GM23338 (cell line): ENCODE measurements around the gene ZBTB20. TPM values are rescaled to one million over a fixed set of nuclear protein-coding genes. Genes with fewer than 3 reads are reported as not detected.

Experiments used
- ATAC-seq: fragments of 200-7000 bp; cut with Tn5 transposase; 3 replicates; pipeline ENCODE4 v1.9.1; 2020
- DNase-seq: peaks from one replicate; pipeline ENCODE4 v3.0.0-alpha.2; 2015; ENCODE audit warnings: low spot score
- H2AFZ ChIP-seq: fragments of 200-600 bp; sonication (generic); 2 replicates; pipeline ENCODE4 v1.8.0; 2016; ENCODE audit warnings: antibody characterized with exemption, mild to moderate bottlenecking, moderate library complexity
- H3F3A ChIP-seq: fragments of 200-600 bp; sonication (generic); replicated peaks from 2 replicates; pipeline ENCODE4 v1.8.0; 2017; ENCODE audit warnings: antibody characterized with exemption, mixed run types, low read depth
- H3K27ac ChIP-seq: fragments of 200-600 bp; sonication (generic); 2 replicates; pipeline ENCODE4 v1.6.1; 2016; ENCODE audit warnings: low read depth
- H3K27me3 ChIP-seq: fragments of 200-600 bp; sonication (generic); 2 replicates; pipeline ENCODE4 v1.8.0; 2016; ENCODE audit warnings: mild to moderate bottlenecking, mixed run types, moderate library complexity; ENCODE audit not compliant: insufficient read depth
- H3K36me3 ChIP-seq: fragments of 200-600 bp; sonication (generic); 2 replicates; pipeline ENCODE4 v1.8.0; 2016; ENCODE audit warnings: mild to moderate bottlenecking; ENCODE audit not compliant: insufficient read depth
- H3K4me1 ChIP-seq: fragments of 200-600 bp; sonication (generic); 2 replicates; pipeline ENCODE4 v1.8.0; 2016; ENCODE audit warnings: mild to moderate bottlenecking, moderate library complexity; ENCODE audit not compliant: insufficient read depth
- H3K4me2 ChIP-seq: fragments of 200-600 bp; sonication (generic); 2 replicates; pipeline ENCODE4 v1.7.1; 2017; ENCODE audit warnings: mixed run types
- H3K4me3 ChIP-seq: fragments of 200-600 bp; sonication (generic); 2 replicates; pipeline ENCODE4 v1.6.1; 2016; ENCODE audit warnings: mixed run types
- H3K79me2 ChIP-seq: fragments of 200-600 bp; sonication (generic); replicated peaks from 2 replicates; pipeline ENCODE4 v1.8.0; 2017; ENCODE audit warnings: mild to moderate bottlenecking; ENCODE audit not compliant: insufficient read depth
- H3K9me2 ChIP-seq: fragments of 200-600 bp; sonication (generic); 2 replicates; pipeline ENCODE4 v1.8.0; 2017; ENCODE audit not compliant: insufficient read depth
- H4K20me1 ChIP-seq: fragments of 200-600 bp; sonication (generic); replicated peaks from 2 replicates; pipeline ENCODE4 v1.8.0; 2017; ENCODE audit warnings: mild to moderate bottlenecking; ENCODE audit not compliant: insufficient read depth
- H3K27ac Mint-ChIP-seq: 2 replicates; pipeline ENCODE4 v1.8.0; 2020; ENCODE audit warnings: inconsistent platforms, mild to moderate bottlenecking, moderate library complexity, mixed read lengths
- H3K27me3 Mint-ChIP-seq: 3 replicates; pipeline ENCODE4 v1.8.0; 2022; ENCODE audit warnings: low read depth, mild to moderate bottlenecking, moderate library complexity, mixed read lengths, inconsistent platforms; ENCODE audit not compliant: insufficient read depth, poor library complexity
- H3K36me3 Mint-ChIP-seq: 3 replicates; pipeline ENCODE4 v1.8.0; 2021; ENCODE audit warnings: low read depth, mild to moderate bottlenecking, inconsistent platforms, moderate library complexity, mixed read lengths
- H3K4me1 Mint-ChIP-seq: 3 replicates; pipeline ENCODE4 v1.8.0; 2020; ENCODE audit warnings: mild to moderate bottlenecking, inconsistent platforms, mixed read lengths
- H3K4me3 Mint-ChIP-seq: 3 replicates; pipeline ENCODE4 v1.8.0; 2021; ENCODE audit warnings: moderate library complexity, mild to moderate bottlenecking, inconsistent platforms, mixed read lengths
- H3K9me3 Mint-ChIP-seq: 3 replicates; pipeline ENCODE4 v1.8.0; 2020; ENCODE audit warnings: moderate library complexity, mild to moderate bottlenecking, inconsistent platforms, mixed read lengths
- CREB1 ChIP-seq: fragments of 250-450 bp; sonication (Bioruptor Pico); IDR thresholded peaks from 2 replicates; pipeline ENCODE4 v1.5.0; 2020; ENCODE audit warnings: low read depth, mild to moderate bottlenecking, moderate library complexity
- EZH2phosphoT487 ChIP-seq: fragments of 200-600 bp; sonication (generic); IDR thresholded peaks from one replicate; pipeline ENCODE4 v1.8.1; 2018; ENCODE audit warnings: antibody characterized with exemption; ENCODE audit not compliant: unreplicated experiment
- JUNB ChIP-seq: IDR thresholded peaks from one replicate; pipeline ENCODE4 v1.6.1; 2016; ENCODE audit warnings: antibody characterized with exemption; ENCODE audit not compliant: unreplicated experiment
- ZNF114 ChIP-seq: fragments of 250-450 bp; sonication (Bioruptor Pico); IDR thresholded peaks from 2 replicates; pipeline ENCODE4 v1.5.0; 2020; ENCODE audit warnings: mild to moderate bottlenecking, moderate library complexity
- ZNF331 ChIP-seq: fragments of 250-450 bp; sonication (Bioruptor Pico); IDR thresholded peaks from 2 replicates; pipeline ENCODE4 v1.5.0; 2020; ENCODE audit warnings: low read depth, mild to moderate bottlenecking, moderate library complexity
- ZNF462 ChIP-seq: fragments of 250-450 bp; sonication (Bioruptor Pico); IDR thresholded peaks from 2 replicates; pipeline ENCODE4 v1.5.0; 2020; ENCODE audit warnings: mild to moderate bottlenecking, moderate library complexity
- polyA plus RNA-seq: library from polyadenylated mRNA; unstranded; fragments of >200 nt; fragmentation: Nextera tagmentation; extraction: Ambion mirVana; gene quantifications from 2 replicates; pipeline ENCODE4 v1.2.1, GENCODE V29; 2016
- total RNA-seq: library from RNA; depleted of rRNA; stranded (reverse); fragments of >200 nt; shearing (Covaris generic); gene quantifications from 2 replicates; pipeline ENCODE4 v1.2.3, GENCODE V29; 2014
- TF ChIP-seq, protein P1 (sequence below), 2 experiments: fragments of 200-600 bp in 1 of 2; sonication (generic) in 1 of 2; conservative IDR thresholded peaks; 2 replicates each; pipeline versions ENCODE4 v1.5.1 to v1.6.1; 2016 to 2017; ENCODE audit warnings: antibody characterized with exemption in 2 of 2, low read depth in 2 of 2, mild to moderate bottlenecking in 2 of 2, moderate library complexity in 1 of 2
- TF ChIP-seq, protein P2 (sequence below): IDR thresholded peaks from one replicate; pipeline ENCODE4 v1.6.1; 2018; ENCODE audit warnings: antibody characterized with exemption; ENCODE audit not compliant: unreplicated experiment

The ZBTB20 gene
- total and polyA plus RNA-seq, 2 experiments from 2014 or later: 2.0 to 3.3 TPM

DNA sequence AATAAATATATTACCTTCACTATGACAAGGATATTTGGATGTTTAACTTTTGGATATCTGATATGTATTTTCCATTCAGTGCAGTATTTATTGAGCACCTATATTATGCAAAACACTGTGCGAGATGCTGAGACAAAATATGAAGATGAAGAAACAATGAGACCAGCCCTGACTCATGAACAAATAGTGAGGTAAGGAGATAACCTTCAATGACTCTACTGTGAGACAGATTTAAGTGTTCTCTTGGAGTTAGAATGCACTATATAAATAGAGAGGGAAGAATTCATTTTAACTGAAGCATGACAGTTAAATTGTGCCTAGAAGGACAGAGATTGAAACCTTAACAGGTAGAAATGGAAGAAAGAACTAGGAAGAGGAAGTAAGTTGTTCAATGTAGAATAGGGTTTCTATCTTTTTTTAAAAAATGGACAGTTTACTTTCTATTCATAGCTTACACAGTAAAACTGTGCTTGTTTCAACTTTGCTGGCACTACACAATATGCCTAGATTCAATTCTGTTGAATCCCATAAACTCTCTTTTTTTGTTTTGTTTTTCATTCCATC lies 124.2 kb downstream of the ZBTB20 start:
- Histone ChIP-seq H3K36me3 (no peaks in the 10 kb centered on the region), H3K4me3 (no peak overlapping the region), H2AFZ (no peak overlapping the region), H3K79me2 (no peaks in the 10 kb centered on the region), H3F3A (no peaks in the 10 kb centered on the region), H3K4me2 (no peak overlapping the region), H3K27me3 (no peaks in the 10 kb centered on the region), H4K20me1 (no peaks in the 10 kb centered on the region), H3K9me2 (no peaks in the 10 kb centered on the region), H3K27ac (no peak overlapping the region), H3K4me1 (no peaks in the 10 kb centered on the region)
- peaks cover 2% of the 10 kb centered on the region for H3K27me3 Mint-ChIP-seq
- no peak overlapping the region for H3K4me3 Mint-ChIP-seq
- ATAC-seq: no peak
- no peaks in the 10 kb centered on the region for H3K4me1 Mint-ChIP-seq
- TF ChIP-seq ZNF462 (CRISPR knock-in tag): no peak
- TF ChIP-seq CREB1: no peak
- TF ChIP-seq, protein P1, sequence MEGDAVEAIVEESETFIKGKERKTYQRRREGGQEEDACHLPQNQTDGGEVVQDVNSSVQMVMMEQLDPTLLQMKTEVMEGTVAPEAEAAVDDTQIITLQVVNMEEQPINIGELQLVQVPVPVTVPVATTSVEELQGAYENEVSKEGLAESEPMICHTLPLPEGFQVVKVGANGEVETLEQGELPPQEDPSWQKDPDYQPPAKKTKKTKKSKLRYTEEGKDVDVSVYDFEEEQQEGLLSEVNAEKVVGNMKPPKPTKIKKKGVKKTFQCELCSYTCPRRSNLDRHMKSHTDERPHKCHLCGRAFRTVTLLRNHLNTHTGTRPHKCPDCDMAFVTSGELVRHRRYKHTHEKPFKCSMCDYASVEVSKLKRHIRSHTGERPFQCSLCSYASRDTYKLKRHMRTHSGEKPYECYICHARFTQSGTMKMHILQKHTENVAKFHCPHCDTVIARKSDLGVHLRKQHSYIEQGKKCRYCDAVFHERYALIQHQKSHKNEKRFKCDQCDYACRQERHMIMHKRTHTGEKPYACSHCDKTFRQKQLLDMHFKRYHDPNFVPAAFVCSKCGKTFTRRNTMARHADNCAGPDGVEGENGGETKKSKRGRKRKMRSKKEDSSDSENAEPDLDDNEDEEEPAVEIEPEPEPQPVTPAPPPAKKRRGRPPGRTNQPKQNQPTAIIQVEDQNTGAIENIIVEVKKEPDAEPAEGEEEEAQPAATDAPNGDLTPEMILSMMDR (conservative IDR thresholded peaks at IDR 0.05; ENCODE audit: low read depth in 2 of 2): no peak
- no peak for TF ChIP-seq JUNB
- no peak for TF ChIP-seq ZNF331 (CRISPR knock-in tag)
- TF ChIP-seq EZH2phosphoT487: no peak
- TF ChIP-seq ZNF114: no peak
- TF ChIP-seq, protein P2, sequence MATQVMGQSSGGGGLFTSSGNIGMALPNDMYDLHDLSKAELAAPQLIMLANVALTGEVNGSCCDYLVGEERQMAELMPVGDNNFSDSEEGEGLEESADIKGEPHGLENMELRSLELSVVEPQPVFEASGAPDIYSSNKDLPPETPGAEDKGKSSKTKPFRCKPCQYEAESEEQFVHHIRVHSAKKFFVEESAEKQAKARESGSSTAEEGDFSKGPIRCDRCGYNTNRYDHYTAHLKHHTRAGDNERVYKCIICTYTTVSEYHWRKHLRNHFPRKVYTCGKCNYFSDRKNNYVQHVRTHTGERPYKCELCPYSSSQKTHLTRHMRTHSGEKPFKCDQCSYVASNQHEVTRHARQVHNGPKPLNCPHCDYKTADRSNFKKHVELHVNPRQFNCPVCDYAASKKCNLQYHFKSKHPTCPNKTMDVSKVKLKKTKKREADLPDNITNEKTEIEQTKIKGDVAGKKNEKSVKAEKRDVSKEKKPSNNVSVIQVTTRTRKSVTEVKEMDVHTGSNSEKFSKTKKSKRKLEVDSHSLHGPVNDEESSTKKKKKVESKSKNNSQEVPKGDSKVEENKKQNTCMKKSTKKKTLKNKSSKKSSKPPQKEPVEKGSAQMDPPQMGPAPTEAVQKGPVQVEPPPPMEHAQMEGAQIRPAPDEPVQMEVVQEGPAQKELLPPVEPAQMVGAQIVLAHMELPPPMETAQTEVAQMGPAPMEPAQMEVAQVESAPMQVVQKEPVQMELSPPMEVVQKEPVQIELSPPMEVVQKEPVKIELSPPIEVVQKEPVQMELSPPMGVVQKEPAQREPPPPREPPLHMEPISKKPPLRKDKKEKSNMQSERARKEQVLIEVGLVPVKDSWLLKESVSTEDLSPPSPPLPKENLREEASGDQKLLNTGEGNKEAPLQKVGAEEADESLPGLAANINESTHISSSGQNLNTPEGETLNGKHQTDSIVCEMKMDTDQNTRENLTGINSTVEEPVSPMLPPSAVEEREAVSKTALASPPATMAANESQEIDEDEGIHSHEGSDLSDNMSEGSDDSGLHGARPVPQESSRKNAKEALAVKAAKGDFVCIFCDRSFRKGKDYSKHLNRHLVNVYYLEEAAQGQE: no peak
- H3K9me3 Mint-ChIP-seq: no peaks in the 10 kb centered on the region
- H3K27ac Mint-ChIP-seq: no peak overlapping the region
- no peaks in the 10 kb centered on the region for H3K36me3 Mint-ChIP-seq
- no peak for DNase-seq
